Activated CD8-positive, alpha-beta T cell treated with anti-CD3 and anti-CD28 coated beads for 36 hours (primary cell): Measurements from ENCODE around the gene APOBEC3G. TPM values are rescaled to one million over a fixed set of nuclear protein-coding genes. Genes with fewer than 3 reads are reported as not detected.
"Not testable (repeated sequence)": the region's sequence is repeated elsewhere in the genome, so short reads cannot be mapped to it uniquely, and the experiment has no call there.

Experiments
- ATAC-seq: fragments of 200-7000 bp; cut with Tn5 transposase; one replicate; pipeline ENCODE4 v1.10.0; 2021; ENCODE audit warnings: mild to moderate bottlenecking, moderate library complexity
- CTCF ChIA-PET: fragments of 350-600 bp; sonication (Branson Sonifier 250); formaldehyde crosslinking; loops from one replicate; lab custom pipeline; 2021; ENCODE audit warnings: antibody characterized with exemption; lab: Charles Lee
- POLR2A ChIA-PET: fragments of 350-600 bp; sonication (Branson Sonifier 250); formaldehyde crosslinking; loops from one replicate; lab custom pipeline; 2021; ENCODE audit warnings: antibody characterized with exemption; lab: Charles Lee
- DNase-seq: peaks from one replicate; pipeline ENCODE4 v3.0.0-alpha.2; 2020
- H3K27ac Mint-ChIP-seq: one replicate; pipeline ENCODE4 v1.8.0; 2021; ENCODE audit warnings: mild to moderate bottlenecking, mixed read lengths
- H3K27me3 Mint-ChIP-seq: one replicate; pipeline ENCODE4 v1.8.0; 2021; ENCODE audit warnings: mixed read lengths
- H3K36me3 Mint-ChIP-seq: one replicate; pipeline ENCODE4 v1.8.0; 2021; ENCODE audit warnings: low read depth, mixed read lengths
- H3K4me1 Mint-ChIP-seq: one replicate; pipeline ENCODE4 v1.8.0; 2021; ENCODE audit warnings: low read depth, mixed read lengths
- H3K4me3 Mint-ChIP-seq: one replicate; pipeline ENCODE4 v1.8.0; 2021; ENCODE audit warnings: mild to moderate bottlenecking, moderate library complexity, mixed read lengths
- H3K9me3 Mint-ChIP-seq: one replicate; pipeline ENCODE4 v1.8.0; 2021; ENCODE audit warnings: mixed read lengths
- CTCF ChIP-seq: fragments of 200-600 bp; IDR thresholded peaks from one replicate; pipeline ENCODE4 v1.8.0; 2022; ENCODE audit warnings: antibody characterized with exemption, mild to moderate bottlenecking
- intact Hi-C: fragments of 100-400 bp; cut with micrococcal nuclease; formaldehyde crosslinking; loops from one replicate; pipeline ENCODE4 v1.10.0; 2022
- total RNA-seq, 2 experiments: library from RNA; stranded (reverse); gene quantifications; one replicate each; pipeline ENCODE4 v1.2.3, GENCODE V29; 2021

The APOBEC3G gene
- total RNA-seq, 2 experiments from 2014 or later, result 66.0 to 66.5 TPM

DNA sequence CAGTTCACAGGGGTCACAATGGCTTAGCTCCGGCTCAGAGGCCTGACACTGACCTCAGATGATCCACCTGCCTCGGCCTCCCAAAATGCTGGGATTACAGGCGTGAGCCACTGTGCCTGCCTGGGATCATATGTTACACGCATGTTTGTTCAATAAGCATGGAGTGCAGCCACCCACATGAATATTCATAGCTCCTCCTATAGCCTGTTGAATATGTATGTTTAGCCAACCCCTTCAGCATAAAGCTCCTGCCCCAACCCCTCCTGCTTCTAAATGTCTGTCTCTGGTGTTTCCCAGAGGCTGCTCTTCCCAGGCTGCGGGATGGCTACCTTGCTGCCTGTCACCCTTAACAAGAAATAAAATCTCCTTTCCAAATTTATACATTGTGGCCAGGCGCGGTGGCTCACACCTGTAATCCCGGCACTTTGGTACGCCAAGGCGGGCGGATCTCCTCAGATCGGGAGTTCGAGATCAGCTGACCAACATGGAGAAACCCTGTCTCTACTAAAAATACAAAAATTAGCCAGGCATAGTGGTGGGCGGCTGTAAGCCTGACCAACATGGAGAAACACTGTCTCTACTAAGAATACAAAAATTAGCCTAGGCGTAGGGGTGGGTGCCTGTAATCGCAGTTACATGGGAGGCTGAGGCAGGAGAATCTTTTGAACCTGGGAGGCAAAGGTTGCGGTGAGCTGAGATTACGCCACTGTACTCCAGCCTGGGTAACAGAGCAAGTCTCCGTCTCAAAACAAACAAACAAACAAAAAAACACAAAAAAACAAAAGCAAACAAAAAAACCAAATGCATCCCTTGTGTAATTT, 37.6 kb upstream of the APOBEC3G start:
- DNase-seq, result no peak
- Mint-ChIP-seq H3K4me3 (peak overlapping the region; percentile 70), H3K27me3 (no peaks in the 10 kb centered on the region), H3K36me3 (peaks cover 8% of the 10 kb centered on the region), H3K27ac (peak overlapping the region; percentile 79), H3K4me1 (peaks cover 28% of the 10 kb centered on the region), H3K9me3 (no peaks in the 10 kb centered on the region)
- ATAC-seq, result no peak
- intact Hi-C loops, result no loop called here
- CTCF ChIA-PET, result interaction anchor here (0.6 to 1.1 kb wide), 2 partner anchors 34 to 170 kb away, joined by 3 read pairs; no protein-coding TSS in a partner anchor
- no peak for TF ChIP-seq CTCF
- POLR2A ChIA-PET, result interaction anchor here (1.2 kb wide), 2 partner anchors 8 to 279 kb away, joined by 3 read pairs; no protein-coding TSS in a partner anchor

DNA sequence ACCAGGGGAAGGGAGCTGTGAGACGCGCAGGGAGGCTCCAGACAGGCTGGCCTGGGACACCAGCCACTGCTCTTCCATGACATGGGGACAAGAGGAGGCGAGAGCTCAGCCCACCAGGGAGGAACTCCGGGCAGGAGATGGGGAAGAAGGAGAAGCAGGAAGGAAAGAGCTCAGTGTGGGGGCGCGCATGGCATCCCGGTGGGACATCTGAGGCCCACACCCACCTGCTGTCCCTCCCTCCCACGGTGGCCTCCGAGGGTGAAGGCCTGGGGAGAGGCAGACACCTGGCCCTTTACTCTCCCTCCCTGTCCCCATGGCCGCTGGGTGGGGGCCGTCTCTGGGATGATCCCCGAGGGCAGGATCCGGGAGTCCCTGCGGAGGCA, 36.9 kb upstream of the APOBEC3G start:
- H3K9me3 Mint-ChIP-seq, H3K36me3 Mint-ChIP-seq, DNase-seq, intact Hi-C loops, H3K27me3 Mint-ChIP-seq, ATAC-seq: not testable (repeated sequence)
- POLR2A ChIA-PET, result interaction anchor here (1.2 kb wide), 2 partner anchors 9 to 279 kb away, joined by 3 read pairs; no protein-coding TSS in a partner anchor
- H3K4me3 Mint-ChIP-seq, result peak overlapping the region; percentile 70
- peaks cover 31% of the 10 kb centered on the region for H3K4me1 Mint-ChIP-seq
- H3K27ac Mint-ChIP-seq, result peak overlapping the region; percentile 79
- CTCF ChIA-PET, result interaction anchor here (0.6 to 1.1 kb wide), 2 partner anchors 35 to 170 kb away, joined by 3 read pairs; no protein-coding TSS in a partner anchor

- intact Hi-C loops, H3K9me3 Mint-ChIP-seq, H3K36me3 Mint-ChIP-seq, H3K27me3 Mint-ChIP-seq: not testable (repeated sequence)
- ChIA-PET CTCF (interaction anchor here (0.6 to 1.1 kb wide), 2 partner anchors 35 to 171 kb away, joined by 3 read pairs; no protein-coding TSS in a partner anchor), POLR2A (interaction anchor here (1.2 kb wide), 1 partner anchor 278 kb away, joined by 3 read pairs; no protein-coding TSS in a partner anchor)
- H3K4me1 Mint-ChIP-seq, result peaks cover 31% of the 10 kb centered on the region
- H3K27ac Mint-ChIP-seq, result peak within 1 kb of the TSS; percentile 90
- H3K4me3 Mint-ChIP-seq, result peak within 1 kb of the TSS; percentile 93
- ATAC-seq, result peak; percentile 93
- DNase-seq, result peak; percentile 85
Observed at GRCh38 chr22:39040538-39041296, 36.4 kb upstream of the APOBEC3G start, which contains the start of gene APOBEC3F. Gene APOBEC3F (plus strand): TSS chr22:39040864. CDS start chr22:39040961, 97 bp downstream.

GRCh38 chr22:39041908-39042307, 35.2 kb upstream of the APOBEC3G start:
- H3K9me3 Mint-ChIP-seq, result no peaks in the 10 kb centered on the region
- H3K27ac Mint-ChIP-seq, result peak overlapping the region; percentile 90
- TF ChIP-seq CTCF, result no peak
- peaks cover 8% of the 10 kb centered on the region for H3K36me3 Mint-ChIP-seq
- H3K27me3 Mint-ChIP-seq, result no peaks in the 10 kb centered on the region
- ChIA-PET CTCF (interaction anchor here (0.8 to 1.0 kb wide), 2 partner anchors 68 to 93 kb away, joined by 3 read pairs; no protein-coding TSS in a partner anchor), POLR2A (no interaction called here)
- H3K4me3 Mint-ChIP-seq, result peak overlapping the region; percentile 93
- intact Hi-C loops, result no loop called here
- no peak for ATAC-seq
- DNase-seq, result no peak
- H3K4me1 Mint-ChIP-seq, result peaks cover 29% of the 10 kb centered on the region

DNA sequence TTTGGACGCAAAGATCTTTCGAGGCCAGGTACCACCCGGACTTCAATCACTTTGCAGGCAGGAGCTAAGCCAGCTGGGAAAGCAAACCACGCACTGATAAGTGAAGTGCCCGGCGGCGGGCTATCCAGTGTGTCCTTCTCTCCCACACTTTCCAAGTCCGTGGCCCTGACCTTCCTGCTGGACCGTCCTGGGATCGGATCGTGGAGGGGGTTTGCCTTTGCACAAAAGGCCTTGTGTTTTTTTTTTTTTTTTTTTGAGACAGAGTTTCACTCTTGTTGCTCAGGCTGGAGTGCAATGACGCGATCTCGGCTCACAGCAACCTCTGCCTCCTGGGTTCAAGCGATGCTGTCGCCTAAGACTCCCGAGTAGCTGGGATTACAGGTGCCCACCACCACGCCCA, 34.0 kb upstream of the APOBEC3G start:
- H3K4me1 Mint-ChIP-seq, result peaks cover 29% of the 10 kb centered on the region
- intact Hi-C loops, ATAC-seq, POLR2A ChIA-PET, H3K27me3 Mint-ChIP-seq, H3K36me3 Mint-ChIP-seq, H3K9me3 Mint-ChIP-seq, CTCF ChIA-PET, DNase-seq, H3K27ac Mint-ChIP-seq, H3K4me3 Mint-ChIP-seq: not testable (repeated sequence)

- POLR2A ChIA-PET, H3K36me3 Mint-ChIP-seq: not testable (repeated sequence)
Observed at GRCh38 chr22:39045136-39045535, 31.9 kb upstream of the APOBEC3G start.

DNA sequence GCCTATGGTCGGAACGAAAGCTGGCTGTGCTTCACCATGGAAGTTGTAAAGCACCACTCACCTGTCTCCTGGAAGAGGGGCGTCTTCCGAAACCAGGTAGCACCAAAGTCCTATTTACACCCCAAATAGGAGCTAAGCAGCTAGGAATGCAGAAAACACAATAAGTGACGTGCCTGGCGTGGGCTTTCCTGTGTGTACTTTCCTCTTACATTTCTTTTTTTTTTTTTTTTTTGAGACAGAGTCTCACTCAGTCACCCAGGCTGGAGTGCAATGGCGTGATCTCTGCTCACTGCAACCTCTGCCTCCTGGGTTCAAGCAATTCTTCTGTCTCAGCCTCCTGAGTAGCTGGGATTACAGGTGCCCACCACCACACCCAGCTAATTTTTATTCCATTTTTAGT, 27.6 kb upstream of the APOBEC3G start:
- intact Hi-C loops, DNase-seq, H3K27me3 Mint-ChIP-seq, H3K4me1 Mint-ChIP-seq, POLR2A ChIA-PET, ATAC-seq, H3K4me3 Mint-ChIP-seq, H3K36me3 Mint-ChIP-seq, H3K27ac Mint-ChIP-seq, H3K9me3 Mint-ChIP-seq: not testable (repeated sequence)
- CTCF ChIA-PET, result interaction anchor here (0.6 kb wide), 1 partner anchor 77 kb away, joined by 3 read pairs; no protein-coding TSS in a partner anchor

More at GRCh38 chr22:39045136-39045535, 31.9 kb upstream of the APOBEC3G start:
- H3K27me3 Mint-ChIP-seq, H3K27ac Mint-ChIP-seq, ATAC-seq, DNase-seq, CTCF ChIA-PET, H3K4me3 Mint-ChIP-seq, H3K9me3 Mint-ChIP-seq, intact Hi-C loops: not testable (repeated sequence)
- H3K4me1 Mint-ChIP-seq, result peaks cover 24% of the 10 kb centered on the region

GRCh38 chr22:39051844-39052495, 25.1 kb upstream of the APOBEC3G start:
- H3K9me3 Mint-ChIP-seq, POLR2A ChIA-PET, H3K27me3 Mint-ChIP-seq, CTCF ChIA-PET, H3K36me3 Mint-ChIP-seq, ATAC-seq, intact Hi-C loops, DNase-seq, H3K27ac Mint-ChIP-seq, H3K4me1 Mint-ChIP-seq, H3K4me3 Mint-ChIP-seq: not testable (repeated sequence)
